ENCODE data around the gene RDH16.

RDH16 gene

DNA sequence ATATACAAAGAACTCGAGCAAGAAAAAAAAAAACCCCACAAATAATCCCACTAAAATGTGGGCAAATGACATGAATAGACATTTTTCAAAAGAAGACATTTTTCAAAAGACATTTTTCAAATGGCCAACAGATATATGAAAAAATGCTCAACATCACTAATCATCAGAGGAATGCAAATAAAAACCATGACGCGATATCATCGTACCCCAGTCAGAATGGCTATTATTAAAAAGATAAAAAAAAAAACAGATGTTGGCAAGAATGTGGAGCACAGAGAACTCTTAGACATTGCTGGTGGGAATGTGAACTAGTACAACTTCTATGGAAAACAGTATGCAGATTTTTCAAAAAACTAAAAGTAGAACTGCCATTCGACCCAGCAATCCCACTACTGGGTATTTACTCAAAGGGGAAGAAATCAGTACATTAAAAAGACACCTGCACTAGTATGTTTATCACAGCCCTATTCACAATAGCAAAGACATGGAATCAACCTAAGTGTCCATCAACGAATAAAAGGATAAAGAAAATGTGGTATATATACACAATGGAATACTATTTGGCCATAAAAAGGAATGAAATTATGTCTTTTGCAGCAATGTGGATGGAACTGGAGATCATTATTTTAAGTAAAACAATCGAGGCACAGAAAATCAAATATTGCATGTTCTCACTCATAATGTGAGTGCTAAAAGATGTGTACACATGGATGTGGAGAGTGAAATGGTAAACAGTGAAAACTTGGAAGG lies 32.6 kb upstream of the RDH16 start:
- TF ChIP-seq TAF1 (IDR thresholded peaks at IDR 0.05; ENCODE audit: low read depth) (no peak), EGR1 (IDR thresholded peaks at IDR 0.05) (no peak), TEAD4 (IDR thresholded peaks at IDR 0.05) (no peak), NFIC (IDR thresholded peaks at IDR 0.05) (no peak), CEBPB (IDR thresholded peaks at IDR 0.05) (no peak), FOXM1 (IDR thresholded peaks at IDR 0.05; ENCODE audit: borderline replicate concordance, low read depth) (no peak), CREB1 (IDR thresholded peaks at IDR 0.05; ENCODE audit: low read depth) (no peak), ZBTB7A (IDR thresholded peaks at IDR 0.05; ENCODE audit: low read depth) (no peak), YY1 (IDR thresholded peaks at IDR 0.05; ENCODE audit: low read depth) (no peak), EP300 (IDR thresholded peaks at IDR 0.05; ENCODE audit: borderline replicate concordance) (no peak), RAD21 (IDR thresholded peaks at IDR 0.05; ENCODE audit: low read depth) (no peak), TCF12 (IDR thresholded peaks at IDR 0.05; ENCODE audit: low read depth) (no peak)
- TF ChIP-seq, protein P1, sequence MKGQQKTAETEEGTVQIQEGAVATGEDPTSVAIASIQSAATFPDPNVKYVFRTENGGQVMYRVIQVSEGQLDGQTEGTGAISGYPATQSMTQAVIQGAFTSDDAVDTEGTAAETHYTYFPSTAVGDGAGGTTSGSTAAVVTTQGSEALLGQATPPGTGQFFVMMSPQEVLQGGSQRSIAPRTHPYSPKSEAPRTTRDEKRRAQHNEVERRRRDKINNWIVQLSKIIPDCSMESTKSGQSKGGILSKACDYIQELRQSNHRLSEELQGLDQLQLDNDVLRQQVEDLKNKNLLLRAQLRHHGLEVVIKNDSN (IDR thresholded peaks at IDR 0.05): no peak
- TF ChIP-seq, protein P2, sequence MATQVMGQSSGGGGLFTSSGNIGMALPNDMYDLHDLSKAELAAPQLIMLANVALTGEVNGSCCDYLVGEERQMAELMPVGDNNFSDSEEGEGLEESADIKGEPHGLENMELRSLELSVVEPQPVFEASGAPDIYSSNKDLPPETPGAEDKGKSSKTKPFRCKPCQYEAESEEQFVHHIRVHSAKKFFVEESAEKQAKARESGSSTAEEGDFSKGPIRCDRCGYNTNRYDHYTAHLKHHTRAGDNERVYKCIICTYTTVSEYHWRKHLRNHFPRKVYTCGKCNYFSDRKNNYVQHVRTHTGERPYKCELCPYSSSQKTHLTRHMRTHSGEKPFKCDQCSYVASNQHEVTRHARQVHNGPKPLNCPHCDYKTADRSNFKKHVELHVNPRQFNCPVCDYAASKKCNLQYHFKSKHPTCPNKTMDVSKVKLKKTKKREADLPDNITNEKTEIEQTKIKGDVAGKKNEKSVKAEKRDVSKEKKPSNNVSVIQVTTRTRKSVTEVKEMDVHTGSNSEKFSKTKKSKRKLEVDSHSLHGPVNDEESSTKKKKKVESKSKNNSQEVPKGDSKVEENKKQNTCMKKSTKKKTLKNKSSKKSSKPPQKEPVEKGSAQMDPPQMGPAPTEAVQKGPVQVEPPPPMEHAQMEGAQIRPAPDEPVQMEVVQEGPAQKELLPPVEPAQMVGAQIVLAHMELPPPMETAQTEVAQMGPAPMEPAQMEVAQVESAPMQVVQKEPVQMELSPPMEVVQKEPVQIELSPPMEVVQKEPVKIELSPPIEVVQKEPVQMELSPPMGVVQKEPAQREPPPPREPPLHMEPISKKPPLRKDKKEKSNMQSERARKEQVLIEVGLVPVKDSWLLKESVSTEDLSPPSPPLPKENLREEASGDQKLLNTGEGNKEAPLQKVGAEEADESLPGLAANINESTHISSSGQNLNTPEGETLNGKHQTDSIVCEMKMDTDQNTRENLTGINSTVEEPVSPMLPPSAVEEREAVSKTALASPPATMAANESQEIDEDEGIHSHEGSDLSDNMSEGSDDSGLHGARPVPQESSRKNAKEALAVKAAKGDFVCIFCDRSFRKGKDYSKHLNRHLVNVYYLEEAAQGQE (IDR thresholded peaks at IDR 0.05; ENCODE audit: low read depth): no peak
- TF ChIP-seq, protein P3, sequence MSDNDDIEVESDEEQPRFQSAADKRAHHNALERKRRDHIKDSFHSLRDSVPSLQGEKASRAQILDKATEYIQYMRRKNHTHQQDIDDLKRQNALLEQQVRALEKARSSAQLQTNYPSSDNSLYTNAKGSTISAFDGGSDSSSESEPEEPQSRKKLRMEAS (IDR thresholded peaks at IDR 0.05): no peak

DNA sequence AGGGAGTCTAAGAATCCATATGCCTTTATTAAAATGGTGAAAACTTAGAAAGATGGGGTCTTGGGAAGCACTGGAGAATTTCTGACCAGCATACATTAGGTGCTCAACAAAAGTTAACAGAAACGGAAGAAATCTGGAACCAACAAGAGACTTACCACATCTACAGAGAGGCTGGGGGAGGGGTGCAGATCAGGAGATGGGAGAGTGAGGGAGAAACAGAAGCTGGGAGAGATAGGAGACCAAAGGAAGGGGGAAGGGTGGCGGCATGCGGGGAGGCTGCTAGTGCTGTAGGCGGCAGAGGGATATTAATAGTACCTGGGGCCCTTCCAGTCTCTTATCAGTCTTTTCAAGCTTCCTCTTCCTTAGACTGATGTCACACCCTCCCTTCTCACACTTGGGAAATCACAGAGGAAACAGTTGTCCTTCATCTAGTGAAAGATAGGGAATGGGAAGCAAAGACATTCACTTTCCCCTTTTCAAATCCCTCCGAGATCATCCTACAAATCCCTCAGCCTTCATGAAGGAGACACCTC lies 30.9 kb upstream of the RDH16 start:
- TF ChIP-seq ZBTB7A (IDR thresholded peaks at IDR 0.05; ENCODE audit: low read depth): no peak
- TF ChIP-seq FOXM1 (IDR thresholded peaks at IDR 0.05; ENCODE audit: borderline replicate concordance, low read depth): no peak
- TF ChIP-seq EGR1 (IDR thresholded peaks at IDR 0.05): no peak
- TF ChIP-seq, protein P3 (IDR thresholded peaks at IDR 0.05): no peak
- TF ChIP-seq TAF1 (IDR thresholded peaks at IDR 0.05; ENCODE audit: low read depth): no peak
- no peak for TF ChIP-seq CREB1 (IDR thresholded peaks at IDR 0.05; ENCODE audit: low read depth)
- TF ChIP-seq EP300 (IDR thresholded peaks at IDR 0.05; ENCODE audit: borderline replicate concordance): no peak
- TF ChIP-seq TEAD4 (IDR thresholded peaks at IDR 0.05): no peak
- TF ChIP-seq, protein P2 (IDR thresholded peaks at IDR 0.05; ENCODE audit: low read depth): no peak
- no peak for TF ChIP-seq CEBPB (IDR thresholded peaks at IDR 0.05)
- TF ChIP-seq YY1 (IDR thresholded peaks at IDR 0.05; ENCODE audit: low read depth): no peak
- TF ChIP-seq, protein P1 (IDR thresholded peaks at IDR 0.05): no peak

DNA sequence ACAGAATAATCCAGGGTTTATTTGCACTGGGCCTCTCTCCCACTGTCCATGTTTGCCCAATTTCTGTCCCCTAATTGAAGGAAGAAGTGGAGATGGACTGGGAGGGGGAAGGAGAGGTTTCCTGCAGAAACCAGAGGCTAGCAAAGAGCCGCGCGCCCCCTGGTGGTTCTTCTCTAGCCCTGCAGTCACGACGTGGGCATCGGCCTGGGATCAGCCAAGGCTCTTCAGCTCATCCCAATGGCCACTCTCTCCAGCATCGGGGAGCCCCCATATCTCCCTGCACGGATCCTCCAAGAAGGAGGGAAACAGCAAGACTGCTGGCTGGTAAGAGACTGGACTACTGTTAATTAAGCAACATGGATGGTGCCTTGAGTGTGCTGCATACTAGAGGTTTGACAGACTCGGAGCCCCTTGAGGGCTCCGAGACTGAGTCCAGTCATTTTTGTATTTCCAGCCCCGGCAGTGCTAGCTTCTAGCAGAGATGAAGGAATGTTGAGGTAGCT lies 30.2 kb upstream of the RDH16 start:
- TF ChIP-seq NFIC (IDR thresholded peaks at IDR 0.05): no peak
- no peak for TF ChIP-seq TAF1 (IDR thresholded peaks at IDR 0.05; ENCODE audit: low read depth)
- TF ChIP-seq, protein P3 (IDR thresholded peaks at IDR 0.05): no peak
- TF ChIP-seq RAD21 (IDR thresholded peaks at IDR 0.05; ENCODE audit: low read depth): peak; percentile 99
- TF ChIP-seq CEBPB (IDR thresholded peaks at IDR 0.05): 0 out of 2 replicates have a peak, but pooled peaks have one; percentile 8
- TF ChIP-seq EGR1 (IDR thresholded peaks at IDR 0.05): no peak
- TF ChIP-seq, protein P1 (IDR thresholded peaks at IDR 0.05): no peak

DNA sequence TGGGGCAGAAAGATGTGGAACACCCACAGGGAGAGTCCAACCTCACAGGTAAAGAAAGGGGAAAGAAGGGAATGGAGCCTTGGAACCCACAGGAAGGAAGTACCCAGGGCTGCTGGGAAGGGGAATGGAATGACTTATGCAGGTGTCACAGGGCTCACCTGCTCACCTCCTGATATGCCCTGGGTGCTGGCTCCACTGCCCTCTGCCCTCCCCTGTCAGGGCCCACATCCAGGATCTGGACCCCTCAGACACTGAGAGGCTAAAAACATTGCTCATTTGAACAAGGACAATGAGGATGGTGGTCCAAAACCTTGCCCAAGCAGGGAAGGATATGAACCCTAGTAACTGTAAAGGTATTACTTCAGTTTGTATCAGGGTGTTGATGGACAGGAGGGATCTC lies 29.6 kb upstream of the RDH16 start:
- TF ChIP-seq, protein P1 (IDR thresholded peaks at IDR 0.05): no peak
- TF ChIP-seq CREB1 (IDR thresholded peaks at IDR 0.05; ENCODE audit: low read depth) (no peak), TAF1 (IDR thresholded peaks at IDR 0.05; ENCODE audit: low read depth) (no peak), CEBPB (IDR thresholded peaks at IDR 0.05) (no peak), YY1 (IDR thresholded peaks at IDR 0.05; ENCODE audit: low read depth) (no peak), FOXM1 (IDR thresholded peaks at IDR 0.05; ENCODE audit: borderline replicate concordance, low read depth) (no peak), RAD21 (IDR thresholded peaks at IDR 0.05; ENCODE audit: low read depth) (no peak), EP300 (IDR thresholded peaks at IDR 0.05; ENCODE audit: borderline replicate concordance) (no peak), ZBTB7A (IDR thresholded peaks at IDR 0.05; ENCODE audit: low read depth) (no peak), EGR1 (IDR thresholded peaks at IDR 0.05) (no peak), TEAD4 (IDR thresholded peaks at IDR 0.05) (no peak), TCF12 (IDR thresholded peaks at IDR 0.05; ENCODE audit: low read depth) (no peak), NFIC (IDR thresholded peaks at IDR 0.05) (no peak)
